Measurements from ENCODE around the gene LRRC37A.
"Not testable (repeated sequence)": the region's sequence is repeated elsewhere in the genome, so short reads cannot be mapped to it uniquely, and the experiment has no call there.

Gene LRRC37A

GRCh38 chr17:46290906-46291546 is 3.9 kb upstream of the LRRC37A start:
- peak; percentile 73 for DNase-seq

DNA sequence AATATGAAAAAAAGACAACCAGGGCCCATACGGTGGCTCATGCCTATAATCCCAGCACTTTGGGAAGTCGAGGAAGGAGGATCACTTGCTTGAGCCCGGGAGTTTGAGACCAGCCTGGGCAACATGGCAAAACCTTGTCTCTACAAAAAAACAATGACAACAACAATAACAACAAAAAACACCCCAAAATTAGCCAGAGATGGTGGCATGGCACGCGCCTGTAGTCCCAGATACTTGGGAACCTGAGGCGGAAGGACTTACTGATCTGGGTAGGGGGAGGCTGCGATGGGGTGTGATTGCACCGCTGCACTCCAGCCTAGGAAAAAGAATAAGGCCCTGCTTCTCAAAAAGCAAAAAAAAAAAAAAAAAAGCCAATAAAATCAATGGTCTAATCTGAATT is 3.3 kb upstream of the LRRC37A start:
- not testable (repeated sequence) for DNase-seq

- DNase-seq: not testable (repeated sequence)
Observed at GRCh38 chr17:46341220-46341619, 46.3 kb downstream of the LRRC37A start.

GRCh38 chr17:46342131-46342530 is 47.2 kb downstream of the LRRC37A start:
- DNase-seq: not testable (repeated sequence)

- not testable (repeated sequence) for DNase-seq
Observed at GRCh38 chr17:46348345-46348744, 53.4 kb downstream of the LRRC37A start.

DNA sequence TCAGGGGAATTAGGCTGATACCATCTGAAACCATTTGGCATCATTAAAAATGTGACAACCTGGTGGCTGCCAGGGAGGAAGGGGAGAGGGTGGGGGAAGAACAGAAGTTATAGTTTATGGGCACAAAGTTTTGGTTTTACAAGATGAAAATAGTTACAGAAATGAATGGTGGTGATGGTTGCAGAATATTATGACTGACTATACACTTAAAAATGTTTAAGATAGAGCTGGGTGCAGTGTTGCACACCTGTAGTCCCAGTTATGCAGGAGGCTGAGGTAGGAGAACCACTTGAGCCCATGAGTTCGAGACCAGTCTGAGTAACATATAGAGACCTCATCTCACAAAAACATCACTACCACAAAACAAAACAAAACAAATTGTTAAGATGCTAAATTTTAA is 54.1 kb downstream of the LRRC37A start:
- not testable (repeated sequence) for DNase-seq

DNA sequence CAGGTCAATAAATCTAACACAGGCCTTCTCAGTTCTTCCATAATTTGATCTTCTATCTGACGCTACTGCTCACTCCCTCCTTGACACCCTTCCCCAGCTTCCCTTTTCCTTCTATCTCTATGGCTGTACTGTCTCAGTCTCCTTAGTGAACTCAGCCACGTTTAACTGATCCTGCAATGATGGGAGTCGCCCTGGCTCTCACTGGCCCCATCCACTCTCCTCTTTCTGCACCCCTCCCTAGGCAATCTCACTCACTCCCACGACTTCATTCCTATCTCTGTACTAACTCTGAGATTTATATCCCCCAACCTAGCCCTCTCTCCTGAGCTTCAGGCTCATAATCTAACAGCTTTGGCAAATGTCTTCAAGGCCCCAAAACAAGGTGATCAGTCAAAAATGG is 58.9 kb downstream of the LRRC37A start:
- not testable (repeated sequence) for DNase-seq

- not testable (repeated sequence) for DNase-seq
Observed at GRCh38 chr17:46361145-46361735, 66.3 kb downstream of the LRRC37A start.

DNA sequence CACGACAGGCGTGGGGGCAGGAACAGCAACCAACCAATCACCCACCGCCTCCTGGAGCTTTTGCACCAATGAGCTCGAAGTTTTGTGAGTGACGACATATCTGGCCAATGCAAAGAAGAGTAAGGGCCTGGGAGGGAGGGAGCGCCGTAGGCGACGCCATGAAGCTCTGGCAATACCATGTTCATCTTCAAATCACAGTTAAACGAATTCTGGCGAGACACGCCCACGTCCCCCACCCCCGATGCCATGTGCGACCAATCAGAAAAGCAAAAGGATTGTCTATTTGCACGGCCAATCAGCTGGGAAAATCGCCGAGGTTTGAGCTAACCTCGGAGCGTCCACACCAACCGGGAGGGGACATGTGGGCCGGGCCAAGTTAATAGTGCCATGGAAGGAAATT is 66.8 kb downstream of the LRRC37A start, which contains the start of gene ARL17B:
ARL17B (minus strand) TSS at position 12 of the 400 bp plus-strand sequence. CDS start 3,369 bp downstream, outside the sequence.
- not testable (repeated sequence) for DNase-seq

- DNase-seq: not testable (repeated sequence)
Observed at GRCh38 chr17:46367520-46367919, 72.6 kb downstream of the LRRC37A start.

DNA sequence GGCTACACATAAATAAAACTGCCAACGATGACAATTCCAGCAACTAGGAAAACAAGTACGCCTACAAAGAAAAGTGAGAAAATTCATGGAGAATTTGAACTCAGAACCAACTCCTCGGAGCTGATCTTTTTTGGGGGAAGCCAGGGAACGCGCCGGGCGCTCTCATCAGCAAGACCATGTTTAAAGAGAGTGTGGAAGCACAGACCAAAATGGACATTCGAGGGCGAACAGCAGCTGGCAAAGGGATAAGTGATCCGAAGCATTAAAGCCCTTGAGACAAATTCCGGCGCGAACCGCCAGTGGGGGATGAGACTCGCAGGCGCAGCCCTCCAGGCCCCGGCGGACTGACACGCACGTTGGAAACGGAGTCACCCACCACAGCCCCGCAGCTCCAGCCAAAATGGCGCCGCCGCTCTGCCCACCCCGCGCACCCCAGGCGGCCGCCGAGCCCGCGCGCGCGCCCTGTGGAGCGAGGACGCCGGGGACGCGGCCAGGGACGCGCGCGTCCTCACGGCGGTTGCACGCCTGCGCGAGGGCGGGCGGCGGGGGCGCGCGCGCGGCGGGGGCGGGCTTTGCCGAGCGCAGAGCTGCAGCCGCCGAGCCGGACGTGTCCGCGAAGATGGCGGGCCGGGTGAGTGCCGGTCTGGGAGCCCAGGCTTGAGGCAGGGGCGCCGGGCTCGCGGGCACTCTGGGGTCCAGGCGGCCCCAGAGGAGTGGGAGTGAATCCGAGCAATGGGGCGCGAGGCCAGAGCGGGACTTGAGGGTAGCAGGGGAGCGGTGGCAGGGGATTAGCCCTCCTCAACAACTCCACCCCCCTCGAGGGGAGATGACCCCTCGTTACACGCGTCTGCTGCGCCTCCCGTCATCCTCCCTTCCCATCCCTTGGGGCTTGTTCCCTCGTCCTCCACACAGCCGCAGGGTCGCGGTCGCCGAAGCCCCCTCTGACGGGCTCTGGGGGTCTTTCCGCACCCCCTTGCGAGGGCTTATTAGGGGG is 77.6 kb downstream of the LRRC37A start:
- DNase-seq: not testable (repeated sequence)

DNA sequence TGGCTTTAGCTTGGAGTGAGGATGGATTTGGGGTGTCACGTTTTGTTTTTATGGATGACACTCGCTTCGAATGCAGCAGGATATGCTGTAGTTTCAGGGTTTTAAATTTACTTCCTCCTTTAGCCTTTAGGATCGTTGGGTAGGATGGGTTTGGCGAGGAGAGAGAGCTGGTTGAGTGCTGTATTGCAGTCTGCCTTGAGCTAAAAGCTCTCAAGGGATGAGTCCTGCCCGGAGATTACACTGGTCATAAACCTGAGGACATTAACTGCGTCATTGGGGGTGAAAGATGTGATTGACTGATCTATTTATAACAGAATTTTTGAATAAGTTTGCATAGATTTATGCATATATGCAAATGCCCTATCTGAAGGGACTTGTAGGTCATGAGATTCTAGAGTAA is 78.5 kb downstream of the LRRC37A start:
- DNase-seq: not testable (repeated sequence)

DNA sequence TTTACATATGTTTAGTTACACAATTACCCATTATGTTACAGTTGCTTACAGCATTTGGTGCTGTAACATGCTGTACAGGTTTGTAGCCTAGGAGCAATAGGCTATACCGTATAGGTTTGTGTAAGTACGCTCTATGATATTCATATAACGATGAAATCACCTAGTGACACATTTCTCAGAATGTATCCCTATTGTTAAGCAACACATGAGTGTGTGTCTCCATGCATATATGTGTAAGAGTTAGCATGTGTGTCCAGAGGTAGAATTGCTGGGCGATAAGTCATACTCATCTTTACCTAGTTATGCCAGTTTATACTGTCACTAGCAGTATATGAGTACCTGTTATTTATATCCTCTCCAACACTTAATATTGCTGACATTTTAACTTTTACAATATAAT is 88.2 kb downstream of the LRRC37A start:
- DNase-seq: not testable (repeated sequence)

DNA sequence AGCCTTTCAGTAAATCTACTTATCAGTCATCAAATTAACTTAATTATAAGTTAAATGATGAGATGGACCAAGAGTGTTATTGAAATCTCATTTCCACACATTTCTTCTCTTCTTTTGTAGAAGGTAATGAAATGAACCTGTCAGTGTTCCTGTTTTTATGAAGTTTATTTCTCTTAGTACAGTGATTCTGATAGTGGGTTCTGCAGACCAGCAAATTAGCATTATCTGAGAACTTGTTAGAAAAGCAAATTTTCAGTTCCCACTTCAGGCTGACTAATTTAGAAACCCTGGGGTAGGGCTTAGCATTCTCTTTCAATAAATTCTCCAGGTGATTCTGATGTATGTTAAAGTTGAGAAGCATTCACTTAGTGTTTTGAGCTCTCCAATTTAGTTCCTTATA is 90.6 kb downstream of the LRRC37A start:
- DNase-seq: not testable (repeated sequence)
